ENCODE results near the gene EPB41L2. TPM values are rescaled to one million over a fixed set of nuclear protein-coding genes. Genes with fewer than 3 reads are reported as not detected.

EPB41L2 gene
- 30.6 and 67.4 TPM in 2 replicates for total RNA-seq

DNA sequence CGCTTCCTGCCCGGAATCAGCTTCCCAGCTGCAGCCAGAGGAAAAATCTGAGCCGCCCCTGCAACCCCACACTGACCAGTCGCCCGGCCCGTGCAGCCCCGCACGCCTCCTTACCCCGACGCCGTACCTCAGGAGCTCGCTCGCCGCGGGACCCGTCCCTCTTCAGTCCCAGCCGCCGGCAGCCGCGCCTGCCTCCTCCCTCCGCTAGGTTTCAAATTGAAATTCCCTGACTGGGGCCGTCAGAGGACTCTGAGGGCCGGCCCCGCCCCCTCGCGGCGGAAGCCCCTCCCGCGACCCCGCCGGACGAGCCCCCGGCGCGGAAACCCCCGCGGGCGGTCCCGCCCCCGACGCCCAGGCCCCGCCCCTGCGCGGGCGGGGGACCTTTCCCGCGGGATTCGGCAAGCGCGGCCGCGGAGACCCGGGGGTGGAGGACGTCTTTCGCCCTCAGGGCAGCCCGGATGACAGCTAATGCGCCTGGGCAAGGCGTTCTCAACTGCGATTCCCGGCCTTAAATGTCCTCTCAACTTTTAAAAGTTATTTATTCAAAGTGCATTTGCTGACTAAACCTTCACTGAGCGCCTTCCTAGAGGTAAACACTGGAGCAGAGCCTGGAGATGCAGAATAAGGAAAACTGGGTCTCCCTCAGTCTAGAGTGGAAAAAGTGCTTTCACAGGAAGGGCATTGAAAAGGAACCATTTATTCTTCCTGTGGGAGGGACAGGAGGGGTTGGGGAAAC, at the start of gene EPB41L2:
EPB41L2 (minus strand) TSS at position 218 of the 736 bp plus-strand sequence. CDS start 106,760 bp downstream, outside the sequence.

DNA sequence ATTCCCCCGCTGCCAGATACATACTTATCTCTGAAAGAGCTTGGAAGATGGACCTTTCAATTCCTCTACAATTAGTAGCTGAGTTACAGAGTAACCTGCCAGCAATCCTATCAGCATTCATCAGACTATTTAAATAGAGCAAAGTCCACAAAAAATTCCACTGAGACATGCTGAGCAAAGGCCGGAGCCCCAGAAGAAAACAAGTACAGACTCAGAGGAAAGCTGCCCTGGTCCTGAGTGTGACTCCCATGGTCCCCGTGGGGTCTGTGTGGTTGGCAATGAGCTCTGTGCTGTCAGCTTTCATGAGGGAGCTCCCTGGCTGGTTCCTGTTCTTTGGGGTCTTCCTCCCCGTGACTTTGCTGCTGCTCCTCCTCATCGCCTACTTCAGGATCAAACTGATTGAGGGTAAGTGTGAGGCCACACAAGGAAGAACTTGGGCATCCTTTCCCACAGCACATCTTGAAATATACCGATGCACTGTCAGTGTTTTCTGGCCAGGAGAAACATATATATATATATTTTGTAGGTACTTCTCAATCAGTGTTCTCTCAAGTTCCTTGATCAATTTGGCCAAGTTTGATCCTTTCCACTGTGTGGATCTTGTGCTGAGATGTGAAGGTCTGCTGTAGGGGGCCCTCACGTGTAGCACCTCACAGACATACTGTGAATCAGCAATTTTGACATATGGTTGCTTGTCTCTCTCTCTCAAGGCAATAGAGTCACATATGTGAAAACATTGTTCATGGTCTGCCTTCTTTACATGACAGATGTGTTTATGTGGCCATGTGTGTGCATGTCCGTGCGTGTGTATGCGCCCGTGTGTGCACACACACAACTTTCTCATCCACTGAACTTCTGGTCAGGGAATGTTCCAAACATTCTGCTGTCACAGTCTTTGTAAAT, 235.5 kb downstream of the EPB41L2 start, which contains the start of gene SMLR1:
SMLR1 (plus strand) TSS at position 160 of the 903 bp plus-strand sequence; CDS start at position 168, 8 bp downstream.

Other genes starting within 250 kb of the EPB41L2 start
- not detected in 2 replicates for gene SMLR1, start 235.8 kb downstream of the EPB41L2 start, total RNA-seq
- gene AKAP7, start 72.2 kb upstream of the EPB41L2 start, total RNA-seq = 3.3 and 4.4 TPM in 2 replicates

Measured in placental pericyte (primary cell).